Tongue (tissue), 2 donors: Measurements from ENCODE around the gene LRRC47. TPM values are rescaled to one million over a fixed set of nuclear protein-coding genes. Genes with fewer than 3 reads are reported as not detected.

ENCODE experiments used
- DNase-seq: peaks from one replicate; pipeline ENCODE4 v3.0.0-alpha.2; 2015
- total RNA-seq: library from RNA; depleted of rRNA; stranded (reverse); fragments of >200 nt; gene quantifications from one replicate; pipeline ENCODE4 v1.2.3, GENCODE V29; 2014

LRRC47 gene
- total RNA-seq, 1 donor from 2014 or later, result 43.3 TPM

- DNase-seq, result peak; percentile 89
Measured at GRCh38 chr1:3746830-3747521, 49.3 kb downstream of the LRRC47 start.

GRCh38 chr1:3746389-3746829, 49.9 kb downstream of the LRRC47 start:
- no peak for DNase-seq

- DNase-seq, result no peak
Measured at GRCh38 chr1:3745590-3746381, 50.5 kb downstream of the LRRC47 start.

GRCh38 chr1:3745071-3745470, 51.2 kb downstream of the LRRC47 start:
- DNase-seq, result no peak

GRCh38 chr1:3744646-3745045, 51.7 kb downstream of the LRRC47 start:
- no peak for DNase-seq

GRCh38 chr1:3743826-3744225, 52.5 kb downstream of the LRRC47 start:
- no peak for DNase-seq

GRCh38 chr1:3743421-3743820, 52.9 kb downstream of the LRRC47 start:
- DNase-seq, result no peak

GRCh38 chr1:3742439-3743298, 53.6 kb downstream of the LRRC47 start:
- no peak for DNase-seq

- DNase-seq, result no peak
Measured at GRCh38 chr1:3741566-3742438, 54.5 kb downstream of the LRRC47 start.

- no peak for DNase-seq
Measured at GRCh38 chr1:3740752-3741151, 55.5 kb downstream of the LRRC47 start.

GRCh38 chr1:3740042-3740441, 56.3 kb downstream of the LRRC47 start:
- DNase-seq, result peak; percentile 58

- DNase-seq, result no peak
Measured at GRCh38 chr1:3738943-3739342, 57.4 kb downstream of the LRRC47 start.

- DNase-seq, result no peak
Measured at GRCh38 chr1:3736708-3737107, 59.6 kb downstream of the LRRC47 start.

- no peak for DNase-seq
Measured at GRCh38 chr1:3736131-3736561, 60.2 kb downstream of the LRRC47 start.

GRCh38 chr1:3735688-3736087, 60.6 kb downstream of the LRRC47 start:
- peak; percentile 58 for DNase-seq

GRCh38 chr1:3735027-3735681, 61.1 kb downstream of the LRRC47 start:
- DNase-seq, result peak; percentile 87

- no peak for DNase-seq
Measured at GRCh38 chr1:3734602-3735001, 61.7 kb downstream of the LRRC47 start.

- no peak for DNase-seq
Measured at GRCh38 chr1:3733883-3734589, 62.3 kb downstream of the LRRC47 start.

- DNase-seq, result no peak
Measured at GRCh38 chr1:3733094-3733882, 63.0 kb downstream of the LRRC47 start.
